PC-3 (cell line): ENCODE measurements around the gene MRPS14. TPM values are rescaled to one million over a fixed set of nuclear protein-coding genes. Genes with fewer than 3 reads are reported as not detected.

Experiments
- ATAC-seq: fragments of 200-7000 bp; cut with Tn5 transposase; 2 replicates; pipeline ENCODE4 v1.9.1; 2020; ENCODE audit warnings: mild to moderate bottlenecking, moderate library complexity
- BruUV-seq: library from RNA; stranded (reverse); fragments of 400-500 nt; replicated peaks from 2 replicates; lab custom pipeline; 2021; lab: Mats Ljungman, UMichigan
- CTCF ChIA-PET: fragments of 300-600 bp; sonication (Branson Sonifier 250); formaldehyde crosslinking; loops from one replicate; lab custom pipeline; 2022; ENCODE audit warnings: antibody characterized with exemption; lab: Charles Lee
- POLR2A ChIA-PET: fragments of 300-600 bp; sonication (Branson Sonifier 250); formaldehyde crosslinking; loops from one replicate; lab custom pipeline; 2022; ENCODE audit warnings: antibody characterized with exemption; ENCODE audit not compliant: unreplicated experiment; lab: Charles Lee
- DNase-seq: peaks from one replicate; pipeline ENCODE4 v3.0.0-alpha.2; 2015
- H2AFZ ChIP-seq: fragments of 300-600 bp; sonication (generic); 2 replicates; pipeline ENCODE4 v1.6.0; 2016; ENCODE audit warnings: antibody characterized with exemption, low read length
- H3F3A ChIP-seq: fragments of 300-600 bp; sonication (generic); one replicate; pipeline ENCODE4 v1.6.0; 2017; ENCODE audit warnings: antibody characterized with exemption, low read length, control low read depth, mild to moderate bottlenecking; ENCODE audit not compliant: unreplicated experiment
- H3K27ac ChIP-seq: fragments of 300-600 bp; sonication (generic); 2 replicates; pipeline ENCODE4 v1.5.1; 2016; ENCODE audit warnings: mild to moderate bottlenecking, low read length
- H3K27me3 ChIP-seq: fragments of 300-600 bp; sonication (generic); 2 replicates; pipeline ENCODE4 v1.6.1; 2016; ENCODE audit warnings: low read length, mixed read lengths
- H3K36me3 ChIP-seq: fragments of 300-600 bp; sonication (generic); 2 replicates; pipeline ENCODE4 v1.6.1; 2016; ENCODE audit warnings: low read depth, mixed run types, low read length, mixed read lengths
- H3K4me1 ChIP-seq: fragments of 300-600 bp; sonication (generic); 2 replicates; pipeline ENCODE4 v1.5.1; 2016; ENCODE audit warnings: low read length; ENCODE audit not compliant: insufficient read depth
- H3K4me2 ChIP-seq: fragments of 300-600 bp; sonication (generic); 2 replicates; pipeline ENCODE4 v1.6.0; 2016; ENCODE audit warnings: low read length
- H3K4me3 ChIP-seq: fragments of 300-600 bp; sonication (generic); 2 replicates; pipeline ENCODE4 v1.5.1; 2016; ENCODE audit warnings: mild to moderate bottlenecking, low read length, mixed read lengths
- H3K79me2 ChIP-seq: fragments of 300-600 bp; sonication (generic); 2 replicates; pipeline ENCODE4 v1.6.1; 2017; ENCODE audit warnings: low read length, mixed read lengths
- H3K9ac ChIP-seq: fragments of 300-600 bp; sonication (generic); 2 replicates; pipeline ENCODE4 v1.6.0; 2016; ENCODE audit warnings: mild to moderate bottlenecking, low read length
- H3K9me2 ChIP-seq: fragments of 300-600 bp; sonication (generic); replicated peaks from 2 replicates; pipeline ENCODE4 v1.6.1; 2016; ENCODE audit warnings: mixed run types, low read length, mixed read lengths
- H3K9me3 ChIP-seq: fragments of 300-600 bp; sonication (generic); 2 replicates; pipeline ENCODE4 v1.6.1; 2016; ENCODE audit warnings: low read length, mixed read lengths
- H4K20me1 ChIP-seq: fragments of 300-600 bp; sonication (generic); 2 replicates; pipeline ENCODE4 v1.6.1; 2016; ENCODE audit warnings: low read length, mixed read lengths
- EZH2 ChIP-seq: fragments of 300-600 bp; sonication (generic); IDR thresholded peaks from one replicate; pipeline ENCODE4 v1.6.1; 2017; ENCODE audit warnings: antibody characterized with exemption, mild to moderate bottlenecking, low read length; ENCODE audit not compliant: unreplicated experiment
- EZH2phosphoT487 ChIP-seq: fragments of 300-600 bp; sonication (generic); IDR thresholded peaks from 2 replicates; pipeline ENCODE4 v1.6.1; 2018; ENCODE audit warnings: mild to moderate bottlenecking, antibody characterized with exemption, low read length, borderline replicate concordance
- intact Hi-C: fragments of 100-400 bp; cut with micrococcal nuclease; formaldehyde crosslinking; loops from 2 replicates; pipeline ENCODE4 v1.9.0; 2023
- total RNA-seq: library from RNA; depleted of rRNA; stranded (reverse); fragments of >200 nt; gene quantifications from 2 replicates; pipeline ENCODE4 v1.2.3, GENCODE V29; 2014
- TF ChIP-seq, protein P1 (sequence below): fragments of 300-600 bp; sonication (generic); conservative IDR thresholded peaks from 2 replicates; pipeline ENCODE4 v1.5.1; 2017; ENCODE audit warnings: antibody characterized with exemption, low read depth, mild to moderate bottlenecking, low read length

MRPS14 gene
- total RNA-seq, 1 experiment from 2014 or later, result 21.8 TPM

DNA sequence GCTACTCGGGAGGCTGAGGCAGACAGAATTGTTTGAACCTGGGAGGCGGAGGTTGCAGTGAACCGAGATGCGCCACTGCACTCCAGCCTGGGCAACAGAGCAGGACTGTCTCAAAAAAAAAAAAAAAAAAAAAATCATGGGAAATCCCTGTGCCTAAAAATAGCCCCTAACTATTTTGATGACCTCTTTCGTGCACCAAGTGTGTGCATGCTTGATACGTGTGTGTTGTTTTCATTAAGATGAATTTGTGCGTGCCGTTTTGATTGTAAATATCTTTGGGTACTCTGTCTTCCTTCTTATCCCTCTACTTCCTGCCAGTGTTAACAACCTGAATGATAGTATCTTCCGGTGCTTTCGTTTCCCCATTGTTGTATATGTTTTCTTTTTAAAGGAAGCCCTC, 13.7 kb downstream of the MRPS14 start:
- Histone ChIP-seq H3K9me2 (no peaks in the 10 kb centered on the region), H3K4me1 (no peaks in the 10 kb centered on the region), H4K20me1 (no peaks in the 10 kb centered on the region), H3K4me3 (no peak overlapping the region), H3K36me3 (peaks cover 56% of the 10 kb centered on the region; the same call in 1 of the 2 replicates), H2AFZ (no peak overlapping the region), H3K9me3 (no peaks in the 10 kb centered on the region), H3K27ac (no peak overlapping the region), H3F3A (no peaks in the 10 kb centered on the region), H3K79me2 (peaks cover 46% of the 10 kb centered on the region), H3K27me3 (no peaks in the 10 kb centered on the region), H3K4me2 (no peak overlapping the region), H3K9ac (no peak overlapping the region)
- CTCF ChIA-PET, result no interaction called here
- POLR2A ChIA-PET, result no interaction called here
- intact Hi-C loops, result no loop called here
- DNase-seq, result no peak
- no TSS peak for BruUV-seq
- ATAC-seq, result no peak
- TF ChIP-seq, protein P1, sequence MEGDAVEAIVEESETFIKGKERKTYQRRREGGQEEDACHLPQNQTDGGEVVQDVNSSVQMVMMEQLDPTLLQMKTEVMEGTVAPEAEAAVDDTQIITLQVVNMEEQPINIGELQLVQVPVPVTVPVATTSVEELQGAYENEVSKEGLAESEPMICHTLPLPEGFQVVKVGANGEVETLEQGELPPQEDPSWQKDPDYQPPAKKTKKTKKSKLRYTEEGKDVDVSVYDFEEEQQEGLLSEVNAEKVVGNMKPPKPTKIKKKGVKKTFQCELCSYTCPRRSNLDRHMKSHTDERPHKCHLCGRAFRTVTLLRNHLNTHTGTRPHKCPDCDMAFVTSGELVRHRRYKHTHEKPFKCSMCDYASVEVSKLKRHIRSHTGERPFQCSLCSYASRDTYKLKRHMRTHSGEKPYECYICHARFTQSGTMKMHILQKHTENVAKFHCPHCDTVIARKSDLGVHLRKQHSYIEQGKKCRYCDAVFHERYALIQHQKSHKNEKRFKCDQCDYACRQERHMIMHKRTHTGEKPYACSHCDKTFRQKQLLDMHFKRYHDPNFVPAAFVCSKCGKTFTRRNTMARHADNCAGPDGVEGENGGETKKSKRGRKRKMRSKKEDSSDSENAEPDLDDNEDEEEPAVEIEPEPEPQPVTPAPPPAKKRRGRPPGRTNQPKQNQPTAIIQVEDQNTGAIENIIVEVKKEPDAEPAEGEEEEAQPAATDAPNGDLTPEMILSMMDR, result no peak
- TF ChIP-seq EZH2, result no peak
- no peak for TF ChIP-seq EZH2phosphoT487

GRCh38 chr1:175005085-175005783, 18.0 kb downstream of the MRPS14 start:
- peaks cover 85% of the 10 kb centered on the region for H3K79me2 ChIP-seq
- no peaks in the 10 kb centered on the region for H3F3A ChIP-seq
- H3K9ac ChIP-seq, result no peak overlapping the region
- H3K9me2 ChIP-seq, result no peaks in the 10 kb centered on the region
- intact Hi-C loops, result no loop called here
- H3K27me3 ChIP-seq, result no peaks in the 10 kb centered on the region
- ATAC-seq (no peak), DNase-seq (no peak)
- no peaks in the 10 kb centered on the region for H3K9me3 ChIP-seq
- H3K4me3 ChIP-seq, result no peak overlapping the region
- peaks cover 34% of the 10 kb centered on the region; the same call in 1 of the 2 replicates for H3K36me3 ChIP-seq
- CTCF ChIA-PET, result no interaction called here
- no peak overlapping the region for H3K4me2 ChIP-seq
- H2AFZ ChIP-seq, result no peak overlapping the region
- no peak overlapping the region for H3K27ac ChIP-seq
- H4K20me1 ChIP-seq, result peaks cover 28% of the 10 kb centered on the region
- peaks cover 11% of the 10 kb centered on the region for H3K4me1 ChIP-seq
- POLR2A ChIA-PET, result no interaction called here
- no TSS peak for BruUV-seq
- no peak for TF ChIP-seq EZH2phosphoT487
- TF ChIP-seq, protein P1, result no peak
- TF ChIP-seq EZH2, result no peak

DNA sequence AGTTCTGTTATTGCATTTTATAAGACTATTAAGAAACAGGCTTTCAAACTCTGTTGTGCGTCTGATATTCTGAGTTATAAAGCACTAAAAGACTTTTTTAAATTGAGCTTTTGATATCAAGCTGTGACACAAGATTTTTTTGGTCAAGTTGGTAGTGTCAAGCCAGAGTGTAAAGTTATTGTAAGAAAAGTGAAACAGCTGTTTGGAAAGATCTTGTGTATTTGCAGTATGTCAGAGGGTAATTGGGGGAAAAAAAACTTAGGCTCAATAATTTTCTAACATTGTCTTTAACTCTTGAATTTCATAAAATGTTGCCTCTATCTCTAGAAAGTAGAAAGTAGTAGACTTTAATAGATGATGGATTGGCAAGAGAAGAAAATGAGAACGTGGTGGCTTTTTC, 19.7 kb downstream of the MRPS14 start:
- intact Hi-C loops, result no loop called here
- Histone ChIP-seq H3K9ac (no peak overlapping the region), H3K27me3 (no peaks in the 10 kb centered on the region), H3F3A (no peaks in the 10 kb centered on the region), H3K4me1 (peaks cover 17% of the 10 kb centered on the region), H4K20me1 (peaks cover 28% of the 10 kb centered on the region), H3K36me3 (peaks cover 23% of the 10 kb centered on the region; the same call in 1 of the 2 replicates), H3K9me3 (no peaks in the 10 kb centered on the region), H3K9me2 (no peaks in the 10 kb centered on the region), H3K79me2 (peaks cover 91% of the 10 kb centered on the region), H3K4me2 (no peak overlapping the region), H3K4me3 (no peak overlapping the region), H2AFZ (no peak overlapping the region), H3K27ac (no peak overlapping the region)
- BruUV-seq, result no TSS peak
- DNase-seq (no peak), ATAC-seq (no peak)
- CTCF ChIA-PET, result no interaction called here
- POLR2A ChIA-PET, result no interaction called here
- TF ChIP-seq EZH2phosphoT487 (no peak), EZH2 (no peak)
- TF ChIP-seq, protein P1, result no peak
